ENCODE data around the gene POTEE.
"Not testable (repeated sequence)": the region's sequence is repeated elsewhere in the genome, so short reads cannot be mapped to it uniquely, and the experiment has no call there.

The POTEE gene

DNA sequence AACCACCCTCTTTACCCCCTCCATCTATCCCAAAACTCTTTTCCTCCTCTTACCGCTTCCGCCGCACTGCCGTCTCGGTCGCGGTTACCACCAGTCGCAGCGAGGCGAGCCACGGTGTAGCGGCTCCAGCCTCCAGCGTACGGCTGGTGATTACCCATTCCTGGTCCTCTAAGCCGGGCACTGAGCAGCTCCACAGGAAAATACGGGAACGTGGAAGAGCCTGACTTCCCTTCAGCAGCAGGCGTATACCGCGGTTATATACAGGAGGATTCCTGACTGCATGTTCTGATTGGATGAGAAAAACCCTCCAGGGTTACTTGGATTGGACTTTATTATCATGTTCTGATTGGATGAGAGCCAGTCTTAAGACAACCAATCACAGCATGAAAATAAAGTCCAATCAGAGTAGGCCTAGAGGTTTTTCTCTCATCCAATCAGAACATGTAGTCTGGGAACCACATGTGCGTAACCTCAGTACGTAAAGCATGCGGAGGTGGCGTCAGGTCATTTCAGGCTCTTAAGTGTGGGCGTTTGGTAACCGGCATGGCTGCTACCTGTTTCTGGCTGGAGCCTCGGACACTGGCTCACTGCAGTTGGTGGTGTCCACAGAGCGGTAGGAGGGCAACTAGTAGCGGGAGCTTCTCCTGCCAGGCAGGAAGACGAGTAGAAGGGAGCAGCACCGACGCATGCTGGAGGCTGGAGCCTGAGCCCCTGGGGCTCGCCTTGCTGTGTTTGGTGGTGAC, at the start of gene POTEE:
POTEE (plus strand) TSS at position 507 of the 743 bp plus-strand sequence. CDS start 8,867 bp downstream, outside the sequence.
- not testable (repeated sequence) for DNase-seq (ENCODE audit: low spot score)

DNA sequence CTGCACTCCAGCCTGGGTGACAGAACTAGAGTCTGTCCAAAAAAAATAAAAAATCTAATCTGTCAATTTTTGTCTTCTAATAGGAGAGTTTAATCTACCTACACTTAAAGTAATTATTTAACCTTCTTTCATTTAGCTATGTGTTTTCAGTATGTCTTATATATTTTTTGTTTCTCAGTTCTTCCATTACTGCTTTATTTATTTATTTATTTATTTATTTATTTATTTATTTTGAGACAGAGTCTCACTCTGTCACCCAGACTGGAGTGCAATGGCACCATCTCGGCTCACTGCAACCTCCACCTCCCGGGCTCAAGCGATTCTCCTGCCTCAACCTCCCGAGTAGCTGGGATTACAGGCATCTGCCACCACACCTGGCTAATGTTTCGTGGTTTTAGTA, 43.8 kb upstream of the POTEE start:
- DNase-seq (ENCODE audit: low spot score): not testable (repeated sequence)

DNA sequence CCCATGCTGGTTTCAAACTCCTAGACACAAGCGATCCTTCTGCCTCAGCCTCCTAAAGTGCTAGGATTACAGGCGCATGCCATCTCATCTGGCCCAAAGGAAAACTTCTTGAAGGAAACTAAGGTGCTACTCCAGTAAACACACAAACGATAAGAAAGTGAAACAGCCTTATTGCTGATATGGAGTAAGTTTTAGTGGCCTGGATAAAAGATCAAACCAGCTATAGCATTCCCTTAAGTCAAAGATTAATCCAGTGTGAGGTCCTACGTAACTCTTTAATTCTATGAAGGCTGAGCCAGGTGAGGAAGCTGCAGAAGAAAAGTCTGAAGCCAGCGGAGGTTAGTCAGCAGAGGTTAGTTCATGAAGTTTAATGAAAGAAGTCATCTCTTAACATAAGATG, 40.8 kb upstream of the POTEE start:
- DNase-seq (ENCODE audit: low spot score): no peak

DNA sequence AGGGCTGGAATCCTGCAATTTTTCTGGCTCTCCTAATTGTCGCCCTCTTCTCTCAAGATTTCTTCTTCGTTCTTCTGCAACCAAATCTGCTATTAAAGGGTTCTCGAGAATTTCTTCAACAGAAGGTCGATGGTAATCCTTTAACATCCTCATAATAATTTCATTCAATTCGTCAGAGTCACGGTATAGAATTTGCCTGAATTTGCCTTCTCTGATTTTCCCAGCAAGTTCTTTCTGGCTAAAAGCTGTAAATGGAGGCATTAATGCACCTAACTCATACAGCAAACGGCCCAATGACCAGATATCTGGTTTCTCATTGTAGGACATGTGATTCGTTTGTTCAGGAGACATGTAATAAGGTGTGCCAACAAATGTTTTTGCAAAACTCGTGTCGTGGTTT, 31.3 kb upstream of the POTEE start:
- DNase-seq (ENCODE audit: low spot score): not testable (repeated sequence)

DNA sequence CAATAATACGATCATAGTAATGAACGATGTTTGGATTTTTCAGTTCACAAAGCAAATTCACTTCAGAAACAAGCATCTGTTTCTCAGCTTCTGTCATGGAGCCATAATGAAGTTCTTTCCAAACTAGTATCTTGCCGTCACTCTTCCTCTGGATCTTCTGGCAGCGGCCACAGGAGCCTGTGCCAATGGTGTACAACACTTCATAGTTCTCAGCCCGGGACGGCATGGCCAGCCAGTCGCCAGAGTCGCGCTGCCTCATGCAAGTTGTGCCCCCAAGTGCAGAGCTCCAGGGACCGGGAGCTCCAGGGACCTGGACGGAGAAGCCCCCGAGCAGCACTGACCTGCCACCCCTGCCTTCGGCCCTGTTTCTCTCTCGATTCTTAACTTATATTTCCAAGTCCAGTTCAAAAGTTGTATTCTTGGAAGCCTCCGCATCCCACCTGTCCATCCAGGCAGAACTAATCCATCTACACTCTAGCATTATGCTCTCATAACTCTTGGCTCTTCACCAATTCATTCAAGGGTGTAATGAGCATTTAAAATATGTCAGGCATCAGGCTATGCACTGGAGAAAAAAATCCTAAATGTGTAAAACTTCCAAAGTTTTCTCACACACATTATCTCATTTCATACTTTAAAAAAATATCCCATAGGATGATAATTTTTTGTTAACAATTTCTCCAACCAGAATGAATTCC, 30.5 kb upstream of the POTEE start:
- DNase-seq (ENCODE audit: low spot score): not testable (repeated sequence)

DNA sequence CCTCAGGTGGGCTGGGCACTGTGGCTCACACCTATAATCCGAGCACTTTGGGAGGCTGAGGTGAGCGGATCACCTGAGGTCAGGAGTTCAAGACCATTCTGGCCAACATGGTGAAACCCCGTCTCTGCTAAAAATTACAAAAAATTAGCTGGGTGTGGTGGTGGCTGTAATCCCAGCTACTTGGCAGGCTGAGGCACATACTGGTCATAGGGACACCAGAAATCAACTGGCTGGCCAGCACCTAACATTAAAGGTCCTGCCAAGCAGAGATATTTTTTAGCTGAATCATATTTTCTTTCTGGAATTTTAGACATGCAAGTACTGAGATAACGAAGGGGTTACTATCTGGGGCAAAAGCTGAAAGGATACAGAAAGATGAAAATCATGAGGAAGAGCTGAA, 27.9 kb upstream of the POTEE start:
- not testable (repeated sequence) for DNase-seq (ENCODE audit: low spot score)

DNA sequence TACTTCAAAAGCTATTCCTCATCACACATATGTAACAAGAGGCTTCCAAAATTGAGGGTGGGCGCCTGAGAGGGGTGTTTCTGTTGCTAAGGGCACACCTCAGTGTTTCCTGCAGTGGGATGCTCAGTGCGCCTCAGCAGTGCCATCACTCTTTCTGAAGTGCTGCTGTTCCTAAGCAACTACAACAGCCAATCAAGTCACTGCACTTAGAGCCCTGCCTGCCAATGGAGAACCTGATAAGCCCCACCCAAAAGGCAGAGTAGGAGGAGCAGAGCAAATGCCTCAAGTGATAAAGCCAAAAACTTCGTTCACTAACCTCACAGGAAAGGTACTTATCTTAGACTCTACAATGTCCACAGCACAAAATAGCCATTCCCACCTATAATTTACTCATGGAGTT, 15.9 kb upstream of the POTEE start:
- DNase-seq (ENCODE audit: low spot score): not testable (repeated sequence)

DNA sequence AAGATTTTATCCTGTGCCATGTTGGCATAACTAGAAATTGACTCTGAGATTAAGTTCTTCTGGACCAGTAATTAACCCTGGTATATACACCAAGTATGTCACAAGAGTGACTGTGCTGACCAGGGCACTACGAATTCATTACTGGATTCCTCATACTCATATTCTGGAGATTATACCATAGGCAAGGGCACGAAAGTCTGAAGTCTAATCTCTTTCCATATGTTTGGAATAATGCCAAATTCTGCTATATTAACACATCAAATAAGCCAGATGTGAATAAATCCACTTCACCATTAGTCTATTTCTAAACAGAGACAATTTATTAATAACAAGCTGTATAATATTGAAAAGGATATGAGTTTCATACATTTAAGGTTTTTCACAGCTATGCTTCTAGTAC, 13.2 kb upstream of the POTEE start:
- not testable (repeated sequence) for DNase-seq (ENCODE audit: low spot score)

DNA sequence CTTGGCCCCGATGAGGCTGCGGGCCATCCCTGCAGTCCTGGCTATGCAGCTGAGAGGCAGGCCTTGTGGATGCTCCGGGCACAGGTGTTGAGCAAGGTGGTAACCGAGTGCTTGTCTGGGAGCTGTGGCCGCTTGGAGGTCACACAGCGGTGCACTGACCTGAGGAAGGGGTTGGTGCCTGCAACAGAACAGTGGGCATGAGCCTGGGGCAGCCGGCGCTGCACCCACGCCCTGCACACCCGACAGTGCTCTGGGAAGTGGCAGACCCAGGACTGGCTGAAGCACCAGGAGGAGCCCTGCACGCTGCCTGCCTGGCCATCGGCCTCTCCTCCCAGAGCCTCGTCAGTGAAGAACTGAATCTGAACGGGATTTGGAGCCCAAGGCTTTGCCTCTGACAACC, 8.2 kb upstream of the POTEE start:
- DNase-seq (ENCODE audit: low spot score): no peak

DNA sequence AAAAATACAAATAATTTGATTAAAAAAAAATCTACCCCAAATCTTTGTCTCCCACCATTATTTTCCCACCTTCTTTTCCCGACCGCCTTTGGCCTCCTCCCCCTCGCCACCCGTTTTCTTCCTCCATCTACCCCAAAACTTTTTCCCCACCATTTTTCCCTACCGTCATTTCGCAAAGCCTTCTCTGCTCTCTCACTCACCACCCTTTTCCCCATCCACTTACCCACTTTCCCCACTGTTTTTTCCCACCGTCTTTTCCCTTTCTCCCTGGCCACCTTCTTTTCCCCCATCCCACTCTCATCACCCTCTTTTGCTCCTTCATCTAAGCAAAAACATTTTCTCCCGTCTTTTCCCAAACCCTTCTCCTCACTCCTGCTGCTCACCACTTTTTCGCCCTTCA, 1.5 kb upstream of the POTEE start:
- DNase-seq (ENCODE audit: low spot score): not testable (repeated sequence)

DNA sequence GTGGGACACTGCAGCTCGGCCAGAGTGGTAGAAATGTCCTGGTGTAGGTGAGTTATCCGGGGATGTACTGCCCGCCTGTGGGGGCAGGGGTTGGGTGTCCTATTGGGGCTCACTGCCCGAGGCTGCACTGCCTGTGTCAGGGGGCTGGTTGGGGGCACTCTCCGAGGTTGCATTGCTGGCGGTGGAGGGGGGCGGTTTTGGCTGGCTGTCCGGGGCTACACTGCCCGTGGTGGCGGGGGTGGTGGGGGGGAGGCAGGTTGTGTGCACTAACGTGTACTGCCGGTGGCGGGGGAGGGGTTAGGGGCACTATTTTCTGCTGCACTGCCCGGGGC, 403 bp downstream of the POTEE start:
- not testable (repeated sequence) for DNase-seq (ENCODE audit: low spot score)

DNA sequence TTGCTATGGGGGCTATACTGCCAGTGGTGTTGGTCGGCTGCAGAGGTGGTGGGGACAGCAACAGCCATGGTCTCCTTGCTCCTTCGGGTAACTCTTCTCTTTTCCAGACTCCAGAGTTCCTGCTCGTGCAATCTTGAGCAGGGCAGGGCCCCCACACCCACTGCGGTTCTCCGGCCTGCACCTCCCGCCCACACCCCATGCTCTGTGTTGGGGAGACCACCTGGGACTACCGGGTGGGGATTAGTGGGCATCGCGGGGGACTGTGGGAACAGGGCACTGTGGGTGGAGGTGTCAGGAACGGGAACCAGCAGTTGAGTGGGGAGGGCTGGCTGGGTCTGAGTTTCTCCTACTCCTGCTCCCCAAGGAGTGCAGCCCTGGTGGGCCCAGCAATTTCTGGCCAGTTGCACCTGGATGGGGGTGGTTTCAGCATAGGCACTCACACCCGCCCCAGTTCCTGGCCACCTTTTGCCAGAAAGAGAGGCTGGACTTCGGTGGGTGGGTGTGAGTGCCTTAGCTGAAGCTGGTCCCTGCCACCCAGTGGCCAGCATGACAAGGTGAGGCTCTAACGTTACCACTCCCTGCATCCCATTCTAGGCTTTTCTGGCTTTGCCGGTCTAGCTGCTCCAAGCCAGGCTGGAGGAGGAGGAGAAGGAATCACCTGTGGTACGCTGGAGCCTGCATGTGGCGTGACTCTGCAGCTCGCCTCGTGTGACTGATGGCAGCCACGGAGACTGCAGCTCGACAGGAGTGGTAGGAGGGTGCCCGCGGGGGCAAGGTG, 1.3 kb downstream of the POTEE start:
- DNase-seq (ENCODE audit: low spot score): not testable (repeated sequence)

DNA sequence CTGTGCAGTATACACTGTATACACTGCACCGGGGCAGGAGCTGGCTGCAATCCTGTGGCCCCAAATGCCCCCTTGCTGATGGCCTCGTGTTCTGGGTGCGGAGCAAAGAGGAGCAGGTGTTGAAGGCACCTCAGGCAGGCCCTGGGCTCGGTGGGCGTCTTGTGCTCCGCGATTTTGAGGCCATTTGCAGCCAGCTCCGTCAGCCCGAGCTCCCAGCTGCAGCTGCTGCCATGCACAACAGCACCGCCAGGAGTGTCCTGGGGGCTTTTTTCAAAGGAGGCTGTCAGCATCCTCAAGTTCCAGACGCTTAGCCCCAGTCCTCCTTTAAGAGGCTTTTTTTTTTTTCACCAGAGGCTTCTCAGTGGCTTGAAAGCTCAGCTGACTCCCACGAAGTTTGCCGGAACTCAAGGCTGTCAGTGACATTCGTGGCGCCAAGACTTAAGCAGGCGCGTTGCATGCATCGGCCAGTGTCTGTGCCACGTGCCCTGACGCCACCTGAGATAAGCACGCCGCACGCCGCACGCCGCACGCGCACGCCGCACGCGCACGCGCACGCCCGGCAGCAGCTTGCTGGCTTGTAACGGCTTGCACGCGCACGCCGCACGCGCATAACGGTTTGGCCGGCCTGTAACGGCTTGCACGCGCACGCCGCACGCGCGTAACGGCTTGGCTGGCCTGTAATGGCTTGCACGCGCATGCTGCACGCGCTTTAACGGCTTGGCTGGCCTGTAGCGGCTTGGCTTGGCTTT, 8.1 kb downstream of the POTEE start:
- DNase-seq (ENCODE audit: low spot score): not testable (repeated sequence)

DNA sequence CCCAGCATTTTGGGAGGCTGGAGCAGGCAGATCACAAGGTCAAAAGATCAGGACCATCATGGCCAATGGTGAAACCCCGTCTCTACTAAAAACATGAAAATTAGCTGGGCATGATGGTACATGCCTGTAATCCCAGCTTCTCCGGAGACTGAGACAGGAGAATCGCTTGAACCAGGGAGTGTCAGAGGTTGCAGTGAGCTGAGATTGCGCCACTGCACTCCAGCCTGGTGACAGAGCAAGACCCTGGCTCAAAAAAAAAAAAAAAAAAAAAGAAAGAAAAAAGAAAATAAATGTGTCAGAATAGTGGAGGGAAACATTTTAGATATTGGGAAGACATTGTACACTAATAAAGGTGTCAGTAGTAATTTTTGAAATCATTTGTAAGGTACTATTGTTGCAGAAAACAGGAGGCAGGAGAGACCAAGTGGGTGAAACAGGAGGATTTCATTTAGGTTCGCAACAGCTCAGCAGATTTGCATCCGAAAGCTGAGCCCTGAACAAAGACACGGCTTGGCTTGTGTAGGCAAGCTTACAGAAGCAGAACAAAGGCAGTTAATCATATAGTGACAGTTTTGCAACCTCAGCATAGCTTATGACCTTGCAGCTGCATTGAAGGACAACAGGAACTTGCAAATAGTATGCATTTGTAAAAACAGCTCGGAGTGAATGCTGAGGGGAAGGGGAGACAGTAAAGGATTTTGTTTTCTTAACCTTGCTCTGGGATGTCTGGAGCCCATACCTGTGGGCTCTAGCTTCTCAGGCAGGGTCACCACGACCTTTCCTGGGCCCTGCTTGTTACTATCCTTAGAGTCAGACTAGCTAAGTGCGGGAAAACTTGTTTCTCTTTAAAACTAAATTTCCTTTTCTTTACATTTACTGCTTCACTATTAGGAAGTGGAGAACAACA, 26.5 kb downstream of the POTEE start:
- DNase-seq (ENCODE audit: low spot score): not testable (repeated sequence)

All from kidney capillary endothelial cell (primary cell).